ENCODE results near the gene BAIAP2.

BAIAP2 gene

DNA sequence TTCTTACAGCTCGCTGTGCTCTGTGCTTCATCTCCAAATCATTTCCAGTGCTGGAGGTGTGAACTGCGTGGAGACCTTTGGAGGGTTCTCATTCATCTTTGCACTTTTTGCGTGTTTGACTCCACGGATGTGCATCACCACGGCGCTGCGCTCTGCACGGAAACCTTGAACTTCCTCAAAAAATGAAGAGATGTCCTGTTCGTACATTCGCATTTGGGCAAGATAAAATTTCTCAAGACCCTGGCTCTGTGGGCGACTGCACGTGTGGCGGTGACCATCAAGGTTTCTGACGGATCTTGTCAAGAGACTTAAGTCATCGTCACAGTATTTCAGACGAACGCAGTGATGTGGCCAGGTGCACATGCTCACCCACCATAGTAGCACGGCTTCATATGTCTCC, 120.0 kb downstream of the BAIAP2 start:
- in situ Hi-C loops (cut with MboI; ENCODE audit: low sequenced_read_pairs): no loop called here

- in situ Hi-C loops (cut with MboI; ENCODE audit: low sequenced_read_pairs): no loop called here
These were observed 122.2 kb downstream of the BAIAP2 start for GRCh38 chr17:81156866-81157805.

- in situ Hi-C loops (cut with MboI; ENCODE audit: low sequenced_read_pairs): no loop called here
These were observed 123.1 kb downstream of the BAIAP2 start for GRCh38 chr17:81157848-81158687.

GRCh38 chr17:81158688-81159590, 124.0 kb downstream of the BAIAP2 start:
- in situ Hi-C loops (cut with MboI; ENCODE audit: low sequenced_read_pairs): no loop called here

DNA sequence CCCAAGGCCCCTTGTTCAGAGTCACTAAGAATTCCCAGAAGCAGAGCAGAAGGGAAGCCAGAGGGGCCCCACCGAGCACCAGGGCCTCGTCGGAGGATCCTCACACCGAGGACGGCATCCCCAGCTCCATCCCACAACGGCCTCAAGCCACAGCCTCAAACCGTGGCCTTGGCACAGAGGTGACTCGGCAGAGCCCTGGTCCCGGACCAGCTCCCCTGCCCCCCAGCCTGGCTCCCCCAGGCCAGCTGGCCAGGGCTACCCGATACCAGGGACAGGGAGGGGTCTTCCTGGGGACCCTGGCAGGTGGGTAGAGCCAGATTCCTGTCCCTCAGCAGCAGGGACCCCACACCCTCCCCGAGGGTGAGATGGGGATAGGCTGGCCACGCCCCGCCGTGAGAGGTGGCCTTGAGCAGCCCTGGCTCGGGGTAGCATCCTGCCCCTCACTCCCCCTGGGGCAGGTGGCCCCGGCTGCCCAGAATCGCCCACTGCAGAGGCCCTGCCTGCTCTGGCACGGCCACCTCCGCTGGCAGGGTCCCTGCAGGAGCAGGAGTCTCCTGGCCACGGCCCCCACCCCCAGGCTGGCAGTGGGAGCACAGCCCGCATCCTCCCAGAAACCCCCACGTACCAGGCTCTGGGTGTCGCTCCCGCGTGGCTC, 124.8 kb downstream of the BAIAP2 start:
- in situ Hi-C loops (cut with MboI; ENCODE audit: low sequenced_read_pairs): no loop called here

DNA sequence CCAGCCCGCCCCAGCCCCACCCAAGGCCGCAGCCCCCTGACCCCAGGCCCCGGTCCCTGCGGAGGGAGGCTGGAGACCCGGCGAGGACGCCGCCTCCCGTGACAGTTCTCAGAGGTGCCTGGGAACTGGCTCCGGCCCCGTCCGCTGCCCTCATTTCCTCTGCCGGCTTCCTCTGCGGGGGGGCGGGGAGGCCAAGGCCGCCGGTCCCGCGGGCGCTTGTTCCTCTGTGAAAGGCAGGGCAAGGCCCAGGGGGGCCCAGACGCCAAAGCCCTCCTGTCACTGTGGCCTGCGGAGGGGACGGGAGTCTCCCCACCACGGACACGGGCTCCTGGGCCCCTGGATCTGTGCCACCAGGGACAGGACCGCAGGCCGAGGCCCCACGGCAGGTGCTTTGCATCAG, 125.4 kb downstream of the BAIAP2 start:
- in situ Hi-C loops (cut with MboI; ENCODE audit: low sequenced_read_pairs): no loop called here

DNA sequence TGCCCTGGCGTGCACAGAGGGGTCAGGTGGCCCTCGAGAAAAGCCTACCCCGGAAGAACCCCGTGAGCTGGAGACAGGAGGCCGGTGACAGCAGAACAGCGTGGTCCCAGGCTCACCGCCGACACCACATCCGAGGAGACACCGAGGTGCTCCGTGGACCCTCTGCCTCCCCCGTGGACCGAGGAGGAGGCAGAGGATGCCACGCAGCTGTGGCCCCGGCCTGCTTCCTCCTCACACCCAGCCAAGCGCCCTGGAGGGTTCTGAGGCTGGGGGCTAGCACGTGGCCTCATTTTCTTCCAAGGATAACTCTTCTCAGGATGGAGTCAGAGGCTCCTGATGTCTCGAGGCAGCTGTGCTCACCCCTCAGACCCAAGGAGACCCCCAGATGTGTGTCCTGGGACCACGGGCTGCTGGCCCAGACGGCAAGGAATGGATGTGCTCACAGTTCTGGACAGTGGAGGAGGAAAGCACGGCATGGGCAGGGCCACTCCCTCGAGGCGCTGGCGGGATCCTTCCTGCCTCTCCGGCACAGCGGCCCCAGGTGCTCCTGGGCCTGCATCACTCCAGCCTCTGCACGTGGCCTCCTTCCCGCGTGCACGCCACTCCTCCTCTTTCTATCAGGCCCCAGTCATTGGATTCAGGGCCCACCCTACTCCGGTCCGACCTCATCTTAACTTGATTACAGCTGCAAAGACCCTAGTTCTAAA, 125.9 kb downstream of the BAIAP2 start:
- in situ Hi-C loops (cut with MboI; ENCODE audit: low sequenced_read_pairs): no loop called here

- in situ Hi-C loops (cut with MboI; ENCODE audit: low sequenced_read_pairs): no loop called here
These were observed 126.6 kb downstream of the BAIAP2 start for GRCh38 chr17:81161536-81161935.

DNA sequence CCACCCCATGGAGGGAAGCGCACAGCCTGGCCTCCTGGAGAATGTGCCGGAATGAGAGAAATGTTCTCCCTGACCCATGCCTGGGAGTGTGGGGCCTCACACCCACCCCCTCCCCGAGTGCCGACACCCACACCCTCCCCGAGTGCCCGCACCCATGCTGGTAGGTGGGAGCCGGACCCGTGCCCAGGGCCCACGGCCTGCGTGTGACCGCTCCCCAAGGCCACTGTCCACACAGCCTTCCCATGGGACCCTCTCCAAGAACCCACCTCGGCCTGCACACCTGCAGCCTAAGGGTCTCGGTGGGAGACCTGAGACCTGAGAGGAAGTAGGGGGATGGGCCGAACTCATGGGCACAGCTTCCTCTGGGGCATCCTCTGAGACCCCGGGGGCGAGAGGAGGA, 127.0 kb downstream of the BAIAP2 start:
- in situ Hi-C loops (cut with MboI; ENCODE audit: low sequenced_read_pairs): no loop called here

GRCh38 chr17:81162491-81162890, 127.5 kb downstream of the BAIAP2 start:
- in situ Hi-C loops (cut with MboI; ENCODE audit: low sequenced_read_pairs): no loop called here

DNA sequence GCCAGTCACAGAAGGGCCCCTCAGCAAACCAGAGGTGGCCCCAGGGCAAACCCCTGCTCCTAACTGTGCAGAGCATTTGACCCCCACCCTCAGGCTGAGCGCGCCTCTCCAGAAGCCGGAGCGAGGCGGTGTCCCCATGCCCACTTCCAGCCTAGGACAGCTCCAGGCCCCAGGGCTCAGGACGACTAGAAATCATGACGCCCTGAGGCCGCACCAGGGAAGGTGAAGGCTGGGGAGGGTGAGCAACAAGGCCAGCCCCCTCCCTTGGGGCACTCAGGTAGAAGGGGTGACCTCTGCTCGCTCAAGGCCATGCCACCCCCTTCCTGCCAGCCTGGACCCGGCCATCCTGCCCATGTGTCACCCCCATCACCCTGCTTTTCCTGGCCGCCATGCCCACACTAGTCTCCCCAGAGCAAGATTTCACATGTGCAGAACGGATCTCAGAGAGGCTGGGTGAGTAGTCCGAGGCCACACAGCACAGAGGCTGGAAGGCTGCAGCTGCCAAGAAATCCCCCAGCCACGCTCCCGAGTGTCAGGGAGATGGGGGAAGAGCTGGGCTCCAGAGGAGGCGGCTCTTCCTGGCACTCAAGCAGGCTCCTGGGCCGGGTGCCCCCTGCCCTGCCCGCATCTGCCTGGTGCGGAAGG, 128.2 kb downstream of the BAIAP2 start:
- in situ Hi-C loops (cut with MboI; ENCODE audit: low sequenced_read_pairs): no loop called here

- in situ Hi-C loops (cut with MboI; ENCODE audit: low sequenced_read_pairs): no loop called here
These were observed 128.9 kb downstream of the BAIAP2 start for GRCh38 chr17:81163703-81164370.

DNA sequence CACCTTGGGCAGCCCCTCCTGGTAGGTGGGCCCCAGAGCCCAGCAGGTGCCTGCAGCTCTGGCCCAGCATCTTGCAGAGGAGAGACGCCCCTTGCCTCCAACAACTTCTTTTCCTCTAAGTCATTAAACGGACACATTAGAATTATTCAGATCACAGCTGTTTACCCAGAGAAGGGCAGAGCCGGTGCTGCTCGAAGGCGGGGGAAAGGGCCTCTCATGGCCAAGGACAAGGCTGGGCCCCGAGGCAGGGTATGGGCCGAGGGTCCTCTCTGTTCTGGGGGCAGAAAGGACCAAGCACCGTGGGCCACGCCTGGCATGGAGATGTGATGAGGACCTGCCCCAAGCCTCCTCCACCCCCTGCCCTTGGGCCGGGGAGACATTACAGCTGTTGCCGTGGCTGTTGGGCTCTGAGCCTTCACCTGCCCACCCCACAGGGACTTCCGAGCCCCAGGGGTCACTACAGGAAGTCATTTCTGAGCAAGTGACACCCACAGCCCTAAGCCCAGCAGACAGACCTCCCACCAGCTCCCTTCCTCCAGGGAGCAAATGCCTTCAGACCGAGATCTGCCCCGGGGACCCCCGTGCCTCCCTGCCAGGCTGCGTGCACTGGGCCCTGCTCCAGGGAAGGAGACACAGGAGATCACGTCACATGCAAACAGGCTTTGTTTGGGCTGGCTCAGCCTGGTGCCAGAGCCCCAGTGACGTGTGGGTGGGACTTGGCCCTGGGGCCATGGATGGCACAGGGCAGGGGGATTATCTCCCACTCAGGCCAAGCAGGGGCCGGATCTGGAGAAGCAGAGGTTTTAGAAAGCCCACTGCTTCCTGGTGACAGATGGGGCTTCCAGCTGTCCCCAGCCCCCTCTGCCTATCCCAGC, 129.7 kb downstream of the BAIAP2 start:
- in situ Hi-C loops (cut with MboI; ENCODE audit: low sequenced_read_pairs): no loop called here

- in situ Hi-C loops (cut with MboI; ENCODE audit: low sequenced_read_pairs): no loop called here
These were observed 130.5 kb downstream of the BAIAP2 start, which contains the start of gene PVALEF for GRCh38 chr17:81165246-81166032. Gene PVALEF (plus strand): TSS chr17:81165507. CDS start chr17:81181227, 15,720 bp downstream.

- in situ Hi-C loops (cut with MboI; ENCODE audit: low sequenced_read_pairs): no loop called here
These were observed 131.1 kb downstream of the BAIAP2 start, which contains the start of gene AATK for GRCh38 chr17:81166033-81166492. Gene AATK (minus strand): TSS chr17:81166221. CDS start chr17:81165992, 229 bp downstream.
